Neural cell (in vitro differentiated cells): Measurements from ENCODE around the gene CD40. TPM values are rescaled to one million over a fixed set of nuclear protein-coding genes. Genes with fewer than 3 reads are reported as not detected.

Experiments
- H2AFZ ChIP-seq: fragments of 200-600, 300-800 bp; sonication (generic), shearing (Covaris generic); 2 replicates; pipeline ENCODE4 v1.6.0; 2014; ENCODE audit warnings: low read depth, mild to moderate bottlenecking, antibody characterized with exemption, low read length, moderate library complexity
- H3F3A ChIP-seq: fragments of 200-600 bp; shearing (Covaris generic); 2 replicates; pipeline ENCODE4 v1.6.1; 2016; ENCODE audit warnings: mild to moderate bottlenecking, moderate library complexity, mixed read lengths, antibody characterized with exemption, low read length; ENCODE audit not compliant: insufficient read depth, poor library complexity, severe bottlenecking
- H3K27ac ChIP-seq: fragments of 200-600, 300-800 bp; sonication (generic), shearing (Covaris generic); 2 replicates; pipeline ENCODE4 v1.5.1; 2014; ENCODE audit warnings: mild to moderate bottlenecking, low read length, moderate library complexity
- H3K27me3 ChIP-seq: fragments of 300-800, 200-600 bp; sonication (generic), shearing (Covaris generic); 2 replicates; pipeline ENCODE4 v1.6.0; 2014; ENCODE audit warnings: mild to moderate bottlenecking, low read depth, low read length, moderate library complexity; ENCODE audit not compliant: insufficient read depth
- H3K36me3 ChIP-seq: fragments of 300-800, 200-600 bp; sonication (generic), shearing (Covaris generic); 2 replicates; pipeline ENCODE4 v1.5.1; 2014; ENCODE audit warnings: mild to moderate bottlenecking, antibody characterized with exemption, low read length, moderate library complexity; ENCODE audit not compliant: insufficient read depth
- H3K4me2 ChIP-seq: fragments of 300-800, 200-600 bp; sonication (generic), shearing (Covaris generic); 2 replicates; pipeline ENCODE4 v1.6.0; 2014; ENCODE audit warnings: mild to moderate bottlenecking, low read length
- H3K4me3 ChIP-seq: fragments of 300-800, 200-600 bp; sonication (generic), shearing (Covaris generic); 2 replicates; pipeline ENCODE4 v1.5.1; 2014; ENCODE audit warnings: mild to moderate bottlenecking, low read length, moderate library complexity
- H3K79me2 ChIP-seq: fragments of 200-600 bp; shearing (Covaris generic); replicated peaks from 2 replicates; pipeline ENCODE4 v1.6.0; 2014; ENCODE audit warnings: mild to moderate bottlenecking, low read length, moderate library complexity; ENCODE audit not compliant: insufficient read depth
- H3K9ac ChIP-seq: fragments of 300-800, 200-600 bp; sonication (generic), shearing (Covaris generic); 2 replicates; pipeline ENCODE4 v1.6.1; 2016; ENCODE audit warnings: mild to moderate bottlenecking, low read length, mixed read lengths
- H3K9me2 ChIP-seq: fragments of 200-600 bp; shearing (Covaris generic); 2 replicates; pipeline ENCODE4 v1.6.1; 2016; ENCODE audit warnings: mild to moderate bottlenecking, low read length, mixed read lengths; ENCODE audit not compliant: insufficient read depth
- H3K9me3 ChIP-seq: fragments of 200-600, 300-800 bp; sonication (generic), shearing (Covaris generic); 2 replicates; pipeline ENCODE4 v1.6.1; 2016; ENCODE audit warnings: mild to moderate bottlenecking, mixed run types, low read length, moderate library complexity, mixed read lengths
- H4K20me1 ChIP-seq: fragments of 200-600 bp; shearing (Covaris generic); 2 replicates; pipeline ENCODE4 v1.6.1; 2016; ENCODE audit warnings: mild to moderate bottlenecking, mixed run types; ENCODE audit not compliant: insufficient read depth
- CTCF ChIP-seq: fragments of 450-650 bp; IDR thresholded peaks from 2 replicates; pipeline ENCODE4 v1.5.1; 2014; ENCODE audit warnings: antibody characterized with exemption, mild to moderate bottlenecking, moderate library complexity; ENCODE audit not compliant: poor library complexity, severe bottlenecking
- EP300 ChIP-seq: fragments of 450-650 bp; conservative IDR thresholded peaks from 2 replicates; pipeline ENCODE4 v1.6.1; 2014; ENCODE audit warnings: antibody characterized with exemption, mild to moderate bottlenecking, moderate library complexity; ENCODE audit not compliant: poor library complexity, severe bottlenecking
- EZH2 ChIP-seq: fragments of 200-600, 300-800 bp; shearing (Covaris generic), sonication (generic); IDR thresholded peaks from 2 replicates; pipeline ENCODE4 v1.6.1; 2014; ENCODE audit warnings: antibody characterized with exemption, low read length, borderline replicate concordance, mild to moderate bottlenecking; ENCODE audit not compliant: insufficient read depth, poor library complexity, severe bottlenecking
- MXI1 ChIP-seq: fragments of 450-650 bp; conservative IDR thresholded peaks from 2 replicates; pipeline ENCODE4 v1.6.1; 2014; ENCODE audit warnings: antibody characterized with exemption, mild to moderate bottlenecking; ENCODE audit not compliant: poor library complexity, severe bottlenecking
- POLR2AphosphoS5 ChIP-seq: IDR thresholded peaks from 2 replicates; pipeline ENCODE4 v1.6.1; 2012
- RAD21 ChIP-seq: fragments of 450-650 bp; conservative IDR thresholded peaks from 2 replicates; pipeline ENCODE4 v1.6.1; 2014; ENCODE audit warnings: antibody characterized with exemption, mild to moderate bottlenecking, moderate library complexity
- SMC3 ChIP-seq: fragments of 450-650 bp; conservative IDR thresholded peaks from 2 replicates; pipeline ENCODE4 v1.6.1; 2014; ENCODE audit warnings: antibody characterized with exemption, mild to moderate bottlenecking, moderate library complexity; ENCODE audit not compliant: poor library complexity
- TAF1 ChIP-seq: IDR thresholded peaks from 2 replicates; pipeline ENCODE4 v1.6.1; 2012; ENCODE audit warnings: low read depth
- polyA plus RNA-seq: library from polyadenylated mRNA; depleted of rRNA; stranded (reverse); fragments of >200 nt; gene quantifications from 2 replicates; pipeline ENCODE4 v1.2.3, GENCODE V29; 2014
- TF ChIP-seq, protein P1 (sequence below): IDR thresholded peaks from 2 replicates; pipeline ENCODE4 v1.6.1; 2012; ENCODE audit warnings: borderline replicate concordance

The CD40 gene
- polyA plus RNA-seq, 1 donor from 2014 or later, result not detected

- H4K20me1 ChIP-seq, result no peaks in the 10 kb centered on the region
- no peak overlapping the region for H3K27ac ChIP-seq
- no peak overlapping the region for H3K9ac ChIP-seq
- no peaks in the 10 kb centered on the region for H3K9me3 ChIP-seq
- H3K4me3 ChIP-seq, result no peak overlapping the region
- H3K9me2 ChIP-seq, result no peaks in the 10 kb centered on the region
- TF ChIP-seq MXI1, result no peak
- no peak for TF ChIP-seq TAF1
- TF ChIP-seq CTCF, result no peak
- TF ChIP-seq SMC3, result no peak
- no peak for TF ChIP-seq RAD21
- no peak for TF ChIP-seq EP300
- no peak for TF ChIP-seq EZH2
- no peak for TF ChIP-seq POLR2AphosphoS5
- TF ChIP-seq, protein P1, sequence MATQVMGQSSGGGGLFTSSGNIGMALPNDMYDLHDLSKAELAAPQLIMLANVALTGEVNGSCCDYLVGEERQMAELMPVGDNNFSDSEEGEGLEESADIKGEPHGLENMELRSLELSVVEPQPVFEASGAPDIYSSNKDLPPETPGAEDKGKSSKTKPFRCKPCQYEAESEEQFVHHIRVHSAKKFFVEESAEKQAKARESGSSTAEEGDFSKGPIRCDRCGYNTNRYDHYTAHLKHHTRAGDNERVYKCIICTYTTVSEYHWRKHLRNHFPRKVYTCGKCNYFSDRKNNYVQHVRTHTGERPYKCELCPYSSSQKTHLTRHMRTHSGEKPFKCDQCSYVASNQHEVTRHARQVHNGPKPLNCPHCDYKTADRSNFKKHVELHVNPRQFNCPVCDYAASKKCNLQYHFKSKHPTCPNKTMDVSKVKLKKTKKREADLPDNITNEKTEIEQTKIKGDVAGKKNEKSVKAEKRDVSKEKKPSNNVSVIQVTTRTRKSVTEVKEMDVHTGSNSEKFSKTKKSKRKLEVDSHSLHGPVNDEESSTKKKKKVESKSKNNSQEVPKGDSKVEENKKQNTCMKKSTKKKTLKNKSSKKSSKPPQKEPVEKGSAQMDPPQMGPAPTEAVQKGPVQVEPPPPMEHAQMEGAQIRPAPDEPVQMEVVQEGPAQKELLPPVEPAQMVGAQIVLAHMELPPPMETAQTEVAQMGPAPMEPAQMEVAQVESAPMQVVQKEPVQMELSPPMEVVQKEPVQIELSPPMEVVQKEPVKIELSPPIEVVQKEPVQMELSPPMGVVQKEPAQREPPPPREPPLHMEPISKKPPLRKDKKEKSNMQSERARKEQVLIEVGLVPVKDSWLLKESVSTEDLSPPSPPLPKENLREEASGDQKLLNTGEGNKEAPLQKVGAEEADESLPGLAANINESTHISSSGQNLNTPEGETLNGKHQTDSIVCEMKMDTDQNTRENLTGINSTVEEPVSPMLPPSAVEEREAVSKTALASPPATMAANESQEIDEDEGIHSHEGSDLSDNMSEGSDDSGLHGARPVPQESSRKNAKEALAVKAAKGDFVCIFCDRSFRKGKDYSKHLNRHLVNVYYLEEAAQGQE, result no peak
- no peak overlapping the region for H2AFZ ChIP-seq
- H3K4me2 ChIP-seq, result no peak overlapping the region
- H3K79me2 ChIP-seq, result no peaks in the 10 kb centered on the region
- no peaks in the 10 kb centered on the region for H3F3A ChIP-seq
- no peaks in the 10 kb centered on the region for H3K27me3 ChIP-seq
- H3K36me3 ChIP-seq, result no peaks in the 10 kb centered on the region
Measured at GRCh38 chr20:46158476-46158987, 40.4 kb downstream of the CD40 start.

DNA sequence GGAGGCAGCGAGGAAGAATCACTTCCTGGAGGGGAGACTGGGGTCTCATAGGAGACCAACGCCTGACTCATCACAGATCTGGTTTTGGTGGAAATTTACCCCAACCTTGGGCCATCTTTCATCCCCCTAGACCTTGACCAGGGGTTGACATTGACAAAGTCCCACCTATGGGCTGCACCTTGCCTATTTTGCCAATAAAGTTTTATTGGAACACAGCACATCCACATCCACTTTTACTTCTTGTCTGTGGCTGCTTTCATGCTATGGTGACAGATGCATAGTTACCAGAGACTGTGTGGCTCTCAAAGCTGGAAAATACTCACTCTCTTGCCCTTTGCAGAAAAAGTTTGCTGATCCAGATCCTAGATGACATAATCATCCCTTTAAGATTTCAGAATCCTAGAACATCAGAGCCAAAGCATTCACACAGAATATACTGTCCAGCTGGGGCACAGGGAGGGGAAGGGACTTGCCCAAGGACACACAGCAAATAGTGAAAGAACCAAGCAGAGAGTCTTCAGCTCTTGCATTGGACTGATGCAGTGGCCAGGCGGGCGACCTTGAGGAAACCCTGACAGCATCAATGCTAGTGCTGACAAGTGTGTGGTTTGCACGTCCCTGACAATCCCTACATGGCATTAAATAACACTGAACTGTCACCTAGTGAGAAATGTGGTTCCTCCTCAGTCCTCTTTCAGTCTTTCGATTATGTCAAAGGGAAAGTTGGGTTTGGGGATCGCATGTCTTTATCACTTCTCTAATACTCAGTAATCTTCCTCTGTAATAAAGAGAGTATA, 41.2 kb downstream of the CD40 start:
- Histone ChIP-seq H3K4me3 (no peak overlapping the region), H3F3A (no peaks in the 10 kb centered on the region), H3K9me2 (no peaks in the 10 kb centered on the region), H3K36me3 (no peaks in the 10 kb centered on the region), H3K27ac (no peak overlapping the region), H3K9me3 (no peaks in the 10 kb centered on the region), H3K27me3 (no peaks in the 10 kb centered on the region), H3K9ac (no peak overlapping the region), H2AFZ (no peak overlapping the region), H3K79me2 (no peaks in the 10 kb centered on the region), H4K20me1 (no peaks in the 10 kb centered on the region), H3K4me2 (no peak overlapping the region)
- no peak for TF ChIP-seq EZH2
